GM21576 (cell line): ENCODE measurements around the gene KIF19.
"Not testable (repeated sequence)": the region's sequence is repeated elsewhere in the genome, so short reads cannot be mapped to it uniquely, and the experiment has no call there.

Source experiments
- ATAC-seq: cut with Tn5 transposase; IDR thresholded peaks from one replicate; pipeline ENCODE4 v1.9.1; 2021; ENCODE audit warnings: mild to moderate bottlenecking, moderate library complexity; ENCODE audit not compliant: unreplicated experiment

Gene KIF19

DNA sequence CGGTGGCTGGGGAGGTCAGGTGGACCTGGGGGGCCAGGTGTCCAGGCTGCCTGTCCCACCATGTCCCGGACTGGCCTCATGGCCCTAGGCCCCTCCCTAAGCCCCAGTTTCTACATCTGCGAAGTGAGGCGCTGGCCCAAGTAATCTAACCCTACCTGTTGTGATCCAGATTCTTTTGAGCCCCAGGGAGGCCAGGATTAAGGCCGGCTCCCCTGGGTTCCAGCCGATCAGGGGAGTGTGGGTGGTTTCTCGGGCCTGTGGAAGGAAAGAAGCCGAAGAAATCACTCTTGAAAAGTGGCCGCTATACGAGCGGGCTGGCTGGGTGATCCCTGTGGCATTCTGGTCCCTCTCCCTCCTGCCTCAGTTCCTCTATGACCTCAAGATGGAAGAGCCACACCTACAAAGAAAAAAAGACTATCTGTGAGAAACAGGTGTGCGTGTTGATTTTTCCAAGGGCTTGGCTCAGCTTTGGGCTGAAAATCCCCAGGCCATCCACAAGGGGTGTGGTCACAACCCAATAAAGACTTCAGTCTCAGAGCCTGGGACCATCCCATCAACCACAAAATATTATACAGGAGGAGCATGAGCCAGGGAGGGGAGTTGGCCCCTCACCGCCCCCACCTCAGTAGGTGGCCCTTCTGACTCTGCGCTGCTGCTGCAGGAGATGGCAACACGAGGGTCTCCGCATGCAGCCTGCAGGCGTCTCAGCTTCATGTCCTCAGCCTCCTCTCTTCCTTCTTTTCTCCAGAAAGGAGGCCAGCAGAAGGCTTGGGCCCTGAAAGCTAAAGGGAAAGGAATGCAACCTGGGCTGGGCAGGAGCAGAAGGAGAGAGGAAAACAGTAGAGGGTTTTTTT, 61.6 kb downstream of the KIF19 start:
- ATAC-seq, result no peak

DNA sequence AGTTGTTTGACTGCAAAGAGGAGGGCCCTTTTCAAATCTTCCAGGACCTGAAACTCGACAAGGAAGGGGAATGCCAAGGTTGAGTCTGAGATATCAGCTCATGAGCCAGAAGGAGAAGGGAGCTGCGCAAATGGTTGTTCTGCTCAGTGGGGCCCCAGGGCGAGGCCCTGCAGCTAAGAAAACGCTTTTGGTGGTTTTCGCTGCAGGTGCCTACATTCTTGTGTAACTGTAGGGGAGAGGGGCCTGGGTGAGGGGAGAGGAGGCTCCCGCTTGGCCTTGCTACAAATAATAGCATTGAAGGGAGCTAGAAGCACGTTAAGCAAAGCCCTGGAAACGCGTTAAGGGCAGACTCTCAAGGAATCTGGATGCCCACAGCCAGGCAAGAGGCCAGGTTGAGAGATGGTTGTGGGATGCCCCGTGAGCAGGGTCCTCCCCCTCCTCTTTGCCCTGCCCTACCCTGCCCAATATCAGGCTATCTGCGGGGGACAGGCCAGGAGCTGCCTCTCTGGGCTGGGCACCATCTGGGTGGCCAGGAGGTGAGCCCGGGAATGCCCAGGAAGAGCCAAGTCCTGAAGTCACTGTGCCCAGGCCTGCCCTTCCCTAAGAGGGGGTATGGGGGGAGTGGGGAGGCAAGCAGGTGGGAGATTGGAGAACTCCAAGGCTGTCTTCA, 63.2 kb downstream of the KIF19 start:
- no peak for ATAC-seq

DNA sequence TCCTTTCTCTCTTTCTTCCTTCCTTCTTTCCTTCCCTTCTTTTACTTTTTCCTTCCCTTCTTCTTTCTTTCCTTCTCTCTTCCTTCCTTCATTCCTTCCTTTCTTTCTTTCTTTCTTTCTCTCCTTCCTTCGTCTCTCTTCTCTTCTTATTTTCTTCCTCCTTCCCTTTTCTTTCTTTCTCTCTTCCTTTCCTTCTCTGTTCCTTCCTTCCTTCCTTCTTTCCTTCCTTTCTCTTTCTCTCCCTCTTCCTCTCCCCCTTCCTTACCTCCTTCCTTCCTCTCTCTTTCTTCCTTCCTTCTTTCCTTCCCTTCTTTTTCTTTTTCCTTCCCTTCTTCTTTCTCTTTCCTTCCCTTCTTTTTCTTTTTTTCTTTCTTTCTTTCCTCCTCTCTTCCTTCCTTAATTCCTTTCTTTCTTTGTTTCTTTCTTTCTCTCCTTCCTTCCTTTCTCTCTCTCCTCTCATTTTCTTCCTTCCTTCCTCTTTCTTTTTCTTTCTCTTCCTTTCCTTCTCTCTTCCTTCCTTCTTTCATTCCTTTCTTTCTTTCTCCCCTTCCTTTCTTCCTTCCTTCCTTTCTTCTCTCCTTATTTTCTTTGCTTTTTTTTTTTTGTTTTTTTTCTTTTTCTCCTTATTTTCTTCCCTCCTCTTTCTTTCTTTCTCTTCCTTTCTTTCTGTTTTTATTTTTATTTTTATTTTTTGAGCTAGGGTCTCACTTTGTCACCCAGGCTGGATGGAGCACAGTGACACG, 64.1 kb downstream of the KIF19 start:
- no peak for ATAC-seq

DNA sequence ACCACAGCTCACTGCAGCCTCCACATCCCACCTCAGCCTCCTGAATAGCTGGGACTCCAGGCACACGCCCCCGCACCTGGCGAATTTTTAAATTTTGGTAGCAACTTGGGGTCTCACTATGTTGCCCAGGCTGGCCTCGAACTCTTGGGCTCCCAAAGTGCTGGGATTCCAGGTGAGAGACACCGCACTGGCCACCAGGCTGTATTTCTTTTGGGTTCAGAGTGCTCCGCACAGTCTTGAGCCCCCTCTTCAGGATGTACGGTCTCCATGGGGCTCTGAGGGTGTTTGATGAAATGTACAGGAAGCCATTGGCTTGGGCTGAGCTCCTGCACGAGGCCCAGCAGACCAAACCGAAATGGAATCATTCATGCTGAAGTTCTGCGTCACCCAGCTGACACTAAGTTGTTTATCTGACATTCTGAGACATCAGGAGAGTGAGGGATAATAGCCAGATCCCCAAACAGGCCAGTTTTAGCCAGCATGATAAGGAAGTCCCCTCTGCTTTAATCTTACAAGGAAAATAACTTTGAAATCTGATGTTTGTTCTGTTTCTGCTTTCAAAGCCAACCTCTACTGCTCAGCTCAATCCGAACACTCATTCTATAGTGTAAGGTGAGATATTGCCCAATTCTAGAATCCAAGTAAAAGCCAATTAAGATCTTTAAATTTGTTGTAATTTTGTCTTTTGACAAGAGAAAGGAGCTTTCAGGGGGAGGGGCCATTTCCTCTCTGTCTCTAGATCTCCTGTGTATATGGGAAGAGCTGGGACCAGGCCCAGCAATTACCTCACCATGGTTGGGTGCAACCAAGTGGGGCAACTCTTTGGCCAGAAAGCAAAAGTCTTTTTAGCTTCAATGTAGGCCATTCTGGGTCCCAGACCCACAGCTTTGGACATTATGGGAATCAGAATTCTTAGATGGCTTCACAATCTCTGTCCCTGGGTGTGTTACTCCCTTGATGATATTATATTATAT, 64.9 kb downstream of the KIF19 start:
- no peak for ATAC-seq

DNA sequence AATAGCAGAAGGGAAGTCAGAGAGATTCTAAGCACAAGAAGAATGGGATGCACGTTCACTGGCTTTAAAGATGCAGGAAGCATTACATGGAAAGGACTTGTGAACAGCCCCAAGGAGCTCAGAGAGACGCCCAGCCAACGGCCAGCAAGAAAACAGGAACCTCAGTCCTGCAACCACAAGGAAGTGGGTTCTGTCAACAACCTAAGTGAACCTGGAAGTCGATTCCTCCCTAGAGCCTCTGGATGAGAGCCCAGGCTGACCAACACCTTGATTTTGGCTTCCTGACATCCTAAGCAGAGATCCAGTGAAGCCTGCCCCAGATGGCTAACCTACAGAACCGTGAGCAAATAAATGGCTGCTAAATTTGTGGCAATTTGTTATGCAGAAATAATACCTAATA, 65.7 kb downstream of the KIF19 start:
- no peak for ATAC-seq

DNA sequence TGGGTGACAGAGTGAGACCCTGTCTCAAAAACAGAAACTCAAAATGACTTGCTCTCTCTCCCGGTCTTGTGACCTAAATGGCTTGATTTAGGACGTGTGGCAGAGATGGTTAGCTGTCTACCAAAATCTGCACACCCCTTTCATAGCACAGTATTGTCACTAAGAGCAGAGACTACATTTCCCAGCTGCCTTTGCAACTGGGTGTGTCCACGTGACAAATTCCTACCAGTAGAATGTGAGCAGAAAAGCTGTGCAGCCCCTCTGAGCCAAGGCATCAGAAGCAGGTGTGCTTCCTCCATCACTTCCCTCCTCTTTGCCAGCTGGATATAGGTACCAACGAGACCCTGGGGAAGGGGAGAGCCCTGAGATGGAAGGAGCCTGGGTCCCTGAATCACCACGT, 66.8 kb downstream of the KIF19 start:
- no peak for ATAC-seq

- no peak for ATAC-seq
These were observed 67.4 kb downstream of the KIF19 start for GRCh38 chr17:74393346-74393942.

GRCh38 chr17:74394275-74394950, 68.4 kb downstream of the KIF19 start:
- no peak for ATAC-seq

DNA sequence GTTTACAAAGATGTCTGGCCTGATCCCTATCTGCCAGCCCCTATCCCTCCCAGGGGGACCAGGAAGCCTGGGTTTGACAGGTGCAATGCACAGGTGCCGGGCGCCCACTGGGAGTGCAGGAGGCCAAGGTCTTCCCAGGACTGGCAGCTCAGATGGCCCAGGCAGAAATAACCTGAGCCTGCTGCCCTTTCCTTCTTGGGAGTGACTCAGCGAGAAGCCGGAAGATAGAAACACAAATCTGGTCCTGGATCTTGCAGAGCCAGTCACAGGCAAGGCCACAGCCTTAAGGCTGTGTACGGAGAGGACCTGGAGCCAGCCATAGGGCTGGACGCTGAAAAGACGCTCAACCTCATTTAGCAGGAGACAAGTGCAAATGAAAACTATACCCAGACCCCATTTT, 69.0 kb downstream of the KIF19 start:
- no peak for ATAC-seq

DNA sequence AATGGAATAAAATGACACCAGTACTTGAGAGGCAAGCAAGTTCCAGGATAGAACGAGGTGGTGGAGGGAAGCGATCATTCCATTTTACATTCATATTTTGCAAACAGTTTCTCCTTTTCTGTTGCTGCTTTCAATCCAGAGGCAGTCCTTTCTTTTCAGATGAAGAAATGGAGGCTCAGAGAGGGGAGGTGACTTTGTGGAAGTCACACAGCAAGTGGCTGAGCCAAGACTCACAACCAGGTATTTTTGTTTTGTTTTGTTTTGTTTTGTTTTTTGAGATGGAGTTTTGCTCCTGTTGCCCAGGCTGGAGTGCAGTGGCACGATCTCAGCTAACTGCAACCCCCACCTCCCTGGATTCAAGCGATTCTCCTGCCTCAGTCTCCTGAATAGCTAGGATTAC, 70.5 kb downstream of the KIF19 start:
- no peak for ATAC-seq

- ATAC-seq, result no peak
These were observed 76.0 kb downstream of the KIF19 start for GRCh38 chr17:74402048-74402447.

GRCh38 chr17:74403512-74404137, 77.6 kb downstream of the KIF19 start:
- no peak for ATAC-seq

GRCh38 chr17:74404218-74404617, 78.2 kb downstream of the KIF19 start:
- no peak for ATAC-seq

DNA sequence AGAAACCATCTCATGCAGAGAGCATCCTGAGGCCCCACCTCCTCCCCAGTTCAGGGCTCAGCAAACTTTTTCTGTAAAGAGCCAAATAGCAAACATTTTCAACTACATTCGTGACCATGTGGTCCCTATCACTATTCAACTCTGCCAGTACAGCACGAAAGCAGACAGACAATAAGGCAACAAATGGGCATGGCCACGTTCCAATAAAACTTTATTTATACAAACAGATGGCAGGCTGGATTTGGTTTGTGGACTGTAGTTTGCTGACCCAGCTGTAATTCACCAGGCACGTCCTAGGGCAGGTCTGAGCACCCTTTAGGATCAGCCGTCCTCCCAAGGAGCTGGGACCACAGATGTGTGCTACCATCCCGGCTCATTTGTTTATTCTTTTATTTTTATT, 78.8 kb downstream of the KIF19 start:
- ATAC-seq, result no peak

DNA sequence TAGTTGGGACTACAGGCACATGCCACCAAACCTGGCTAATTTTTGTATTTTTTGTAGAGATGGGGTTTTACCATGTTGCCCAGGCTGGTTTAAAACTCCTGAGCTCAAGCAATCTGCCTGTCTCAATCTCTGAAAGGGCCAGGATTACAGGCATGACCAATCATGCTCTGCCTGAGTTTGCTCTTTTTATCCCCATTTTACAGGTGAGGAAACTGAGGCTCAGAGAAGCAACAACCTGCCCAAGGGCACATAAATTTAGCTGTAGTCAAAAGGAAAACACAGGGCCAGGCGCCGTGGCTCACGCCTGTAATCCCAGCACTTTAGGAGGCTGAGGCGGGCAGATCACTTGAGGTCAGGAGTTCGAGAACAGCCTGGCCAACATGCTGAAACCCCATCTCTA, 79.3 kb downstream of the KIF19 start:
- not testable (repeated sequence) for ATAC-seq
